Neural cell (in vitro differentiated cells): ENCODE results near the gene MMP24. TPM values are rescaled to one million over a fixed set of nuclear protein-coding genes. Genes with fewer than 3 reads are reported as not detected.

Experiments
- H2AFZ ChIP-seq: fragments of 200-600, 300-800 bp; sonication (generic), shearing (Covaris generic); 2 replicates; pipeline ENCODE4 v1.6.0; 2014; ENCODE audit warnings: low read depth, mild to moderate bottlenecking, antibody characterized with exemption, low read length, moderate library complexity
- H3F3A ChIP-seq: fragments of 200-600 bp; shearing (Covaris generic); 2 replicates; pipeline ENCODE4 v1.6.1; 2016; ENCODE audit warnings: mild to moderate bottlenecking, moderate library complexity, mixed read lengths, antibody characterized with exemption, low read length; ENCODE audit not compliant: insufficient read depth, poor library complexity, severe bottlenecking
- H3K27ac ChIP-seq: fragments of 200-600, 300-800 bp; sonication (generic), shearing (Covaris generic); 2 replicates; pipeline ENCODE4 v1.5.1; 2014; ENCODE audit warnings: mild to moderate bottlenecking, low read length, moderate library complexity
- H3K27me3 ChIP-seq: fragments of 300-800, 200-600 bp; sonication (generic), shearing (Covaris generic); 2 replicates; pipeline ENCODE4 v1.6.0; 2014; ENCODE audit warnings: mild to moderate bottlenecking, low read depth, low read length, moderate library complexity; ENCODE audit not compliant: insufficient read depth
- H3K36me3 ChIP-seq: fragments of 300-800, 200-600 bp; sonication (generic), shearing (Covaris generic); 2 replicates; pipeline ENCODE4 v1.5.1; 2014; ENCODE audit warnings: mild to moderate bottlenecking, antibody characterized with exemption, low read length, moderate library complexity; ENCODE audit not compliant: insufficient read depth
- H3K4me2 ChIP-seq: fragments of 300-800, 200-600 bp; sonication (generic), shearing (Covaris generic); 2 replicates; pipeline ENCODE4 v1.6.0; 2014; ENCODE audit warnings: mild to moderate bottlenecking, low read length
- H3K4me3 ChIP-seq: fragments of 300-800, 200-600 bp; sonication (generic), shearing (Covaris generic); 2 replicates; pipeline ENCODE4 v1.5.1; 2014; ENCODE audit warnings: mild to moderate bottlenecking, low read length, moderate library complexity
- H3K79me2 ChIP-seq: fragments of 200-600 bp; shearing (Covaris generic); replicated peaks from 2 replicates; pipeline ENCODE4 v1.6.0; 2014; ENCODE audit warnings: mild to moderate bottlenecking, low read length, moderate library complexity; ENCODE audit not compliant: insufficient read depth
- H3K9ac ChIP-seq: fragments of 300-800, 200-600 bp; sonication (generic), shearing (Covaris generic); 2 replicates; pipeline ENCODE4 v1.6.1; 2016; ENCODE audit warnings: mild to moderate bottlenecking, low read length, mixed read lengths
- H3K9me2 ChIP-seq: fragments of 200-600 bp; shearing (Covaris generic); 2 replicates; pipeline ENCODE4 v1.6.1; 2016; ENCODE audit warnings: mild to moderate bottlenecking, low read length, mixed read lengths; ENCODE audit not compliant: insufficient read depth
- H3K9me3 ChIP-seq: fragments of 200-600, 300-800 bp; sonication (generic), shearing (Covaris generic); 2 replicates; pipeline ENCODE4 v1.6.1; 2016; ENCODE audit warnings: mild to moderate bottlenecking, mixed run types, low read length, moderate library complexity, mixed read lengths
- H4K20me1 ChIP-seq: fragments of 200-600 bp; shearing (Covaris generic); 2 replicates; pipeline ENCODE4 v1.6.1; 2016; ENCODE audit warnings: mild to moderate bottlenecking, mixed run types; ENCODE audit not compliant: insufficient read depth
- EP300 ChIP-seq: fragments of 450-650 bp; conservative IDR thresholded peaks from 2 replicates; pipeline ENCODE4 v1.6.1; 2014; ENCODE audit warnings: antibody characterized with exemption, mild to moderate bottlenecking, moderate library complexity; ENCODE audit not compliant: poor library complexity, severe bottlenecking
- EZH2 ChIP-seq: fragments of 200-600, 300-800 bp; shearing (Covaris generic), sonication (generic); IDR thresholded peaks from 2 replicates; pipeline ENCODE4 v1.6.1; 2014; ENCODE audit warnings: antibody characterized with exemption, low read length, borderline replicate concordance, mild to moderate bottlenecking; ENCODE audit not compliant: insufficient read depth, poor library complexity, severe bottlenecking
- MXI1 ChIP-seq: fragments of 450-650 bp; conservative IDR thresholded peaks from 2 replicates; pipeline ENCODE4 v1.6.1; 2014; ENCODE audit warnings: antibody characterized with exemption, mild to moderate bottlenecking; ENCODE audit not compliant: poor library complexity, severe bottlenecking
- POLR2AphosphoS5 ChIP-seq: IDR thresholded peaks from 2 replicates; pipeline ENCODE4 v1.6.1; 2012
- RAD21 ChIP-seq: fragments of 450-650 bp; conservative IDR thresholded peaks from 2 replicates; pipeline ENCODE4 v1.6.1; 2014; ENCODE audit warnings: antibody characterized with exemption, mild to moderate bottlenecking, moderate library complexity
- SMC3 ChIP-seq: fragments of 450-650 bp; conservative IDR thresholded peaks from 2 replicates; pipeline ENCODE4 v1.6.1; 2014; ENCODE audit warnings: antibody characterized with exemption, mild to moderate bottlenecking, moderate library complexity; ENCODE audit not compliant: poor library complexity
- TAF1 ChIP-seq: IDR thresholded peaks from 2 replicates; pipeline ENCODE4 v1.6.1; 2012; ENCODE audit warnings: low read depth
- polyA plus RNA-seq: library from polyadenylated mRNA; depleted of rRNA; stranded (reverse); fragments of >200 nt; gene quantifications from 2 replicates; pipeline ENCODE4 v1.2.3, GENCODE V29; 2014
- TF ChIP-seq, protein P1 (sequence below): IDR thresholded peaks from 2 replicates; pipeline ENCODE4 v1.6.1; 2012; ENCODE audit warnings: borderline replicate concordance
- TF ChIP-seq, protein P2 (sequence below): fragments of 450-650 bp; IDR thresholded peaks from 2 replicates; pipeline ENCODE4 v1.5.1; 2014; ENCODE audit warnings: antibody characterized with exemption, mild to moderate bottlenecking, moderate library complexity; ENCODE audit not compliant: poor library complexity, severe bottlenecking

MMP24 gene
- polyA plus RNA-seq, 1 donor from 2014 or later = 57.4 TPM

- H3K79me2 ChIP-seq = no peaks in the 10 kb centered on the region
- H4K20me1 ChIP-seq = no peaks in the 10 kb centered on the region
- no peaks in the 10 kb centered on the region for H3K9me3 ChIP-seq
- H3K27me3 ChIP-seq = no peaks in the 10 kb centered on the region
- no peak overlapping the region for H3K27ac ChIP-seq
- H2AFZ ChIP-seq = no peak overlapping the region
- H3K9me2 ChIP-seq = no peaks in the 10 kb centered on the region
- no peak overlapping the region for H3K9ac ChIP-seq
- H3K4me3 ChIP-seq = no peak overlapping the region
- H3K36me3 ChIP-seq = no peaks in the 10 kb centered on the region
- no peaks in the 10 kb centered on the region for H3F3A ChIP-seq
- TF ChIP-seq EP300 = no peak
- TF ChIP-seq, protein P1, sequence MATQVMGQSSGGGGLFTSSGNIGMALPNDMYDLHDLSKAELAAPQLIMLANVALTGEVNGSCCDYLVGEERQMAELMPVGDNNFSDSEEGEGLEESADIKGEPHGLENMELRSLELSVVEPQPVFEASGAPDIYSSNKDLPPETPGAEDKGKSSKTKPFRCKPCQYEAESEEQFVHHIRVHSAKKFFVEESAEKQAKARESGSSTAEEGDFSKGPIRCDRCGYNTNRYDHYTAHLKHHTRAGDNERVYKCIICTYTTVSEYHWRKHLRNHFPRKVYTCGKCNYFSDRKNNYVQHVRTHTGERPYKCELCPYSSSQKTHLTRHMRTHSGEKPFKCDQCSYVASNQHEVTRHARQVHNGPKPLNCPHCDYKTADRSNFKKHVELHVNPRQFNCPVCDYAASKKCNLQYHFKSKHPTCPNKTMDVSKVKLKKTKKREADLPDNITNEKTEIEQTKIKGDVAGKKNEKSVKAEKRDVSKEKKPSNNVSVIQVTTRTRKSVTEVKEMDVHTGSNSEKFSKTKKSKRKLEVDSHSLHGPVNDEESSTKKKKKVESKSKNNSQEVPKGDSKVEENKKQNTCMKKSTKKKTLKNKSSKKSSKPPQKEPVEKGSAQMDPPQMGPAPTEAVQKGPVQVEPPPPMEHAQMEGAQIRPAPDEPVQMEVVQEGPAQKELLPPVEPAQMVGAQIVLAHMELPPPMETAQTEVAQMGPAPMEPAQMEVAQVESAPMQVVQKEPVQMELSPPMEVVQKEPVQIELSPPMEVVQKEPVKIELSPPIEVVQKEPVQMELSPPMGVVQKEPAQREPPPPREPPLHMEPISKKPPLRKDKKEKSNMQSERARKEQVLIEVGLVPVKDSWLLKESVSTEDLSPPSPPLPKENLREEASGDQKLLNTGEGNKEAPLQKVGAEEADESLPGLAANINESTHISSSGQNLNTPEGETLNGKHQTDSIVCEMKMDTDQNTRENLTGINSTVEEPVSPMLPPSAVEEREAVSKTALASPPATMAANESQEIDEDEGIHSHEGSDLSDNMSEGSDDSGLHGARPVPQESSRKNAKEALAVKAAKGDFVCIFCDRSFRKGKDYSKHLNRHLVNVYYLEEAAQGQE = no peak
- TF ChIP-seq RAD21 = no peak
- TF ChIP-seq POLR2AphosphoS5 = no peak
- no peak for TF ChIP-seq TAF1
- no peak for TF ChIP-seq EZH2
- no peak for TF ChIP-seq MXI1
- TF ChIP-seq, protein P2, sequence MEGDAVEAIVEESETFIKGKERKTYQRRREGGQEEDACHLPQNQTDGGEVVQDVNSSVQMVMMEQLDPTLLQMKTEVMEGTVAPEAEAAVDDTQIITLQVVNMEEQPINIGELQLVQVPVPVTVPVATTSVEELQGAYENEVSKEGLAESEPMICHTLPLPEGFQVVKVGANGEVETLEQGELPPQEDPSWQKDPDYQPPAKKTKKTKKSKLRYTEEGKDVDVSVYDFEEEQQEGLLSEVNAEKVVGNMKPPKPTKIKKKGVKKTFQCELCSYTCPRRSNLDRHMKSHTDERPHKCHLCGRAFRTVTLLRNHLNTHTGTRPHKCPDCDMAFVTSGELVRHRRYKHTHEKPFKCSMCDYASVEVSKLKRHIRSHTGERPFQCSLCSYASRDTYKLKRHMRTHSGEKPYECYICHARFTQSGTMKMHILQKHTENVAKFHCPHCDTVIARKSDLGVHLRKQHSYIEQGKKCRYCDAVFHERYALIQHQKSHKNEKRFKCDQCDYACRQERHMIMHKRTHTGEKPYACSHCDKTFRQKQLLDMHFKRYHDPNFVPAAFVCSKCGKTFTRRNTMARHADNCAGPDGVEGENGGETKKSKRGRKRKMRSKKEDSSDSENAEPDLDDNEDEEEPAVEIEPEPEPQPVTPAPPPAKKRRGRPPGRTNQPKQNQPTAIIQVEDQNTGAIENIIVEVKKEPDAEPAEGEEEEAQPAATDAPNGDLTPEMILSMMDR = no peak
- H3K4me2 ChIP-seq = no peak overlapping the region
Observed at GRCh38 chr20:35304956-35305355, 78.5 kb downstream of the MMP24 start.

DNA sequence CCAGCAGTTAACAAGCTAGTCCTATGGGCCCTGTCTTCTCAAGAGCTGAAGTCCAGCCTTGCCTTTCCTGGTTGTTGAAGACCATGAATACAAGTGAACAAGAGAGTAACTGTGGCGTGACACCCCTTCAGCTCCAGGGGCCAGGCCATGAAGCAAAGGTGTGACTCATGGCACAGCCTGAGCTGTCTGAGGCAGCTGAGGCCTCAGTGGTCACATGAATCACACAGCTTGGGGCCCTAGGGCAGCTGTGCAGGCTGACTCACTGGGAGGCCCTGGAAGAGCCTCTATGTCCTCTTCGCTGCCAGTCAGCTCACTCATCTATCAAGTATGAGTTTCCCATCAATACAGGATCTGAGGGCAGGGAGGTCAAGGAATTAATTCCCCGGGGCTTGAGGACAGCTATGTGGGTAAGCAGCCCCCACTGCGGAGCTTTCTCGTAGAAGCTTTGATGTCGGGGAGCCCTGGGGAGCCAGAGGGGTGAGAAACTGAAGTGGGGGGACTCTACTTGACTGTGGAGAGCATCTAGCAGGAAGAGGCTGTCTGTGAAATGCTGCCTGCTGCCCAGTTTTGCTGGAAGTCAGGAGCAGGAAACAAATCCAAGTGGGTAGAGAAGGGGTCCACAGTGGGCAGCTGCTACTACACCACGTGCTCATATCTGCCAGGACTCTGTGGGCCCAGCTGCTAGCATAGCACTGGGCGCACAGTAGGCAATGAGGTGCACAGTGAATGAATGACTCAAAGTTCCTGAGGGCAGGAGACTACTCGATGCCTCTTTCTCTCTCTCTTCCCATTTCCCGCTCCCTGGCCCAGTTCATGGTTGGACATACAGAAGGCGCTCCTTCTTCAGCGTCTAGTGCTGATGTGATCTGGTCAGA, 79.4 kb downstream of the MMP24 start:
- Histone ChIP-seq H3K9ac (no peak overlapping the region), H3K27me3 (no peaks in the 10 kb centered on the region), H2AFZ (no peak overlapping the region), H3K9me3 (no peaks in the 10 kb centered on the region), H3K4me3 (no peak overlapping the region), H3K4me2 (no peak overlapping the region), H3F3A (no peaks in the 10 kb centered on the region), H3K27ac (no peak overlapping the region), H4K20me1 (no peaks in the 10 kb centered on the region), H3K9me2 (no peaks in the 10 kb centered on the region), H3K36me3 (no peaks in the 10 kb centered on the region), H3K79me2 (no peaks in the 10 kb centered on the region)
- TF ChIP-seq MXI1 (no peak), TAF1 (no peak), EZH2 (no peak), SMC3 (no peak), EP300 (no peak)
